Stimulated activated CD4-positive, alpha-beta T cell treated with anti-CD3 and anti-CD28 coated beads, Interleukin-15, amount 100 ng/mL, for 24 hours (primary cell): ENCODE results near the gene SAA2.
"Not testable (repeated sequence)": the region's sequence is repeated elsewhere in the genome, so short reads cannot be mapped to it uniquely, and the experiment has no call there.

Experiments
- DNase-seq: peaks from one replicate; pipeline ENCODE4 v3.0.0-alpha.2; 2020

The SAA2 gene

DNA sequence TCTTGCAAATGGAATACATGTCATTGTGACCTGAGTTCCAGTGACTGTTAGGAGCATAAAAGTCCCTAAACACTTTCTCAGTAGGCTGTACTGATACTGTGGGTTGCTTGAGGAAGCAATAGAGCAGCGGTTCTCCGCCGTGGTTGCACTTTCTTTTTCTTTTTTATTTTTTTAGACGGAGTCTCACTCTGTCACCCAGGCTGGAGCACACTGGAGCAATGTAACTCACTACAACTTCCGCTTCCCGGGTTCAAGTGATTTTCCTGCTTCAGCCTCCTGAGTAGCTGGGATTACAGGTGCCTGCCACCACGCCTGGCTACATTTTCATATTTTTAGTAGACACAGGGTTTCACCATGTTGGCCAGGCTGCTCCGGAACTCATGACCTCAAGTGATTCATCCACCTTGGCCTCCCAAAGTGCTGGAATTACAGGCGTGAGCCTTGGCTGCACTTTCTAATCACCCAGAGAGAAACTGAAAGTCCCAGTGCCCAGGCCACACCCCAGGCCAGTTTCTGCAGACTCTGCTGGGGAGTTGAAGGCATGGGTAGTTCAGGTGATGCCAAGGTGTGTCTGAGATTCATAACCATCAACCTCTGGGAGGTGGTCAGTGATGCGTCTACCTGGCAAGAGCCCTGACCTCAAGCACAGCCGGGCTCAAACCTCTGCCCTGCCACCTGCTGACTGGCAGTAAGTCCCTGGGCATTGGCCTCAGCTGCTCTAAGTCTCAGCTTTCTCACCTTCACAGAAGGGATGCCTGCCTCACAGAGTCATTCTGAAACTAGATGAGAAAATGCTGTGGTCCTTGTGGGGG is 1.9 kb downstream of the SAA2 start:
- DNase-seq, result peak; percentile 23

DNA sequence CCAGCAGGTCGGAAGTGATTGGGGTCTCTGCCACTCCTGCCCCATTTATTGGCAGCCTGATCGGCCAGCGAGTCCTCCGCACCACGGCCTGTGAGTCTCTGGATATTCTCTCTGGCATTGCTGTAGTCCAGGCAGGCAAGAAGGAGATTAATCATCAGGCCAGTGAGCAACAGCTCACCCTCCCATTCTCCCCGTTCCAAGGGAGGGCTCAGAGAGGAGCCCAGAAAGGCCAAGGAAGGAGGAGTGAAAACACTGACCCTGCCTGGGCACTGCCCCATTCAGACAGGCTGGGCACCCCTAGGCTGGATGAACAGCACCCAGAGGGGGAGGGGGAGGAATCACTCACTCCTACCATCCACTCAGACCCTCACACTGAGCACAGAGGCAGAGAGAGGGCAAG is 3.1 kb downstream of the SAA2 start:
- no peak for DNase-seq

DNA sequence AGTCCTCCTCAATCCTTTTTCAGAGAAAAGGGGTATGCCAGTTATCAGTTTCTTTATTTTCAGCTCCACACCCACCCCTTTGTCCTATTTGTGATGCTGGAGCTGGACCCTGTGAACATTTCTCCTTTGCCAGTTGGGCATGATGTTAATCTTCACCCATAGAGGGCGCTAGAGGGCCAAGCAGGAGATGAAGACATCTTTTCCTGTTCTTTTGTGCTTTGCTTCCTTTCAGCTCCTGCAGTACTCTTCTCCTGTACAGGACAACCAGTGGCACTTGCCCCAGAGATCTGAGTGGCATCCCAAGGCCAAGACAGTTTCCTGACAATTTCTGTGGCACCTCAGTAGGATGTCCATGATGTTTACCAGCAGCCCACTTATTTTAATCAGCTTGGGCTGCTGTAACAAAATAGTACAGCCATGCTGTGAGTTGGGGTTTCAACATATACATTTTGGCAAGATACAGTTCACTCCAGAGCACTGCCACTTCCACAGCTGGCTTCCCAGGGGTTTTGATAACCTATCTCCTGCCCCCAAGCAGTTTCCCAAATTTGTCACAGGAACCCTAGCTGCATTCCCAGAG is 4.6 kb downstream of the SAA2 start:
- DNase-seq, result peak; percentile 70

DNA sequence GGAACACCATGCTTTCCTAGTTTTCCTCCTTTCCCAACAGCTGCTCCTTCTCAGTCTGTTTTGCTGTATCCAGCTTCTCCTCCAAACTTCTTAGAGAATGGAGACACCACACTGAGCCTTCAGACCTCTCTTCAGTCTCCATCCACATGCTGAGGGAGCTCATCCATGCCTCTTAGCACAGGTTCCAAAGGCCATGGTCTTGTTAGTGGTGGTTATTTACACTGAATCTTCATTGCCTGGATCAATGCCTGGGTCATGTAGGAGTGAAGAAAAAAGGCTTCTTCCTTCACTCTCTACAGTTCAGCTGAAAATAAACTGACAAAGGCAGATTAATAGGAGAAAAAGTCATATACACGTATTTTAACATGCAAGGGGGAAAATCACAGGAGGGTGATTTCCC is 8.8 kb downstream of the SAA2 start:
- DNase-seq, result no peak

DNA sequence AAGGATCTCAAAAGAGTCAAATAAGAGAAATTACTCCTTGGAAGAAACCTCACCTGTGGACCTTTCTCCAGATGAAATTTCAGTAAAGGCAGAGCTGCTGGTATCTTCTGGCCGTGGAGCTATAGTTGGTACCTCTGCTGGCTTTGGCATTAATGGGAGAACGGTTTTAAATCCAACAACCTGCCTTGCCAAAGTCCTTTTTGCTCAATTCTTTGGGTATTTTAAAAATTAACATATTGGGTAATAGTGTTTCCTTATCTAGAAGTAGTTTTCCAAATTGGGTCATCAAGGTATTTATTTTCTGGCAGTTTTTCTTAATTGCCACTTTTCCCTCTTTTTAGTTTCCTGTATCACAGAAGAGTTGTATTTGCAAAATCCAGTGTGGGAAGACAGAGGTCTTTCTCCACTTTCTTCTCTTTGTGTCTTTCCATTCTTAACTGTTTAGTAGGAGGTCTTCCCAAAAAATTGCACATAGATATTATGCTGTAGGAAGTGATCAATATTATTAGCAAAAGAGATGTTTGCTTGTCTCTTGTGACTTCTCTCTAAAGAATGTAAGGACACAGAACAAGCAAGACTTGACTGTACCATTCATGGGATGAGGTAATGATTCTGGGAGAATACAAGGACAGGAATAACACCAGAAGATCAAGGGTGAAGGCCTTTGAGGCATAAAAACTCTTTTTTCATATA is 11.7 kb downstream of the SAA2 start, which contains the start of gene SAA4:
SAA4 (minus strand) TSS at position 139 of the 693 bp plus-strand sequence. CDS start 876 bp downstream, outside the sequence.
- DNase-seq, result no peak

DNA sequence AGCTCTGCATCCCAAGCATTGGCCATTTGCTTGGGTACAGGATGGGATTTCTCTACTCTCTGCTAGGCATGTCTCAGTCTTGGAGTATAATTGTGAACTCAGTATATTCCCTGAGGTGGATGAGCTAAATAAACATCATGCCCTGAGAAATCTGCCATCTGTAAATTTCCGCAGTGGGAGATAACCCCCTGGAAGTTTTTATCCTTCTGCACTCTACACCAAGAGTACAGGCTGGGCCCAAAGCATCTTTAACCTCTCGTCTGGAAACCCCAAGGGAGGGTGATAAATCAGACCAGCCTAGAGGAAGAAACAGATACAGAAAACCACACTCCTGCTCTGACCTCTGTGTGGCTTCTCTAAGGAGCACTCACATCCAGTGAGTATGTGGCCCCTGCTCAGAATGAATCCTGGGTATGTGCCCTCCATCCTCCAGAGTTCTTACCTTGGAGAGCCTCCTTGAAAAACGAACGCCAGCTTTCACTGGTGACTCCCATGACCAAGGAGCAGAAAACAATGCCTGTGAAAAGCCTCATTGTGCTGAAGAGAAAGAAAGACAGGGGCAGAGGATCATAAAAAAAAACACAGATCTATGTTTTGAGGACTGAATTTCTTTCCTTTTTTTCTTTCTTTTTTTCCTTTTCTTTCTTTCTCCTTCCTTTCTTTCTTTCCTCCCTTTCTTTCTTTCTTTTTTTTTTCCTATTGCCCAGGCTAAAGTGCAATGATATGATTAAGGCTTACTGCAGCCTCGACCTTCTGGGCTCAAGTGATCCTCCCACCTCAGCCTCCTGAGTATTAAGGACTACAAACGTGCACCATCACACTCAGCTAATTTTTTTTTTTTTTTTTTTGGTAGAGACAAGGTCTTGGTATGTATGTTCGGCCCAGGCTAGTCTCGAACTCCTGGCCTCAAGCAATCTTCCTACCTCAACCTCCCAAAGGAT is 12.8 kb downstream of the SAA2 start:
- DNase-seq, result no peak

DNA sequence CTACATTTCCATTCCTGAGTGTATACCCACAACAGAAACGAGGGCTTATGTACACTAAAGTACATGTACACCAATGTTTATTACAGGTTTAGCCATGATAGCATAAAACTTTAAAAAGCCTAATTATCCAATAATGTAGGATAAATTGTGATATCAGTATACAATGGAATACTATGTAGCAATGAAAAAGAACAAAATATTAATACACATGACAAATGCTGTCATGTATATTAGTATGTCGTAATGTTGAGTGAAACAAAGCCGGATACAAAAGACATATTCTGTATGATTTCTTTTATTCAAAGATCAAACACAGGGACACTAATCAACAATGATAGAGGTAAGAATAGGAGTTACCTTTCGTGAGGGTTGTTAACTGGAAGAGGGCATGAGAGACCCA is 14.6 kb downstream of the SAA2 start:
- DNase-seq, result no peak

DNA sequence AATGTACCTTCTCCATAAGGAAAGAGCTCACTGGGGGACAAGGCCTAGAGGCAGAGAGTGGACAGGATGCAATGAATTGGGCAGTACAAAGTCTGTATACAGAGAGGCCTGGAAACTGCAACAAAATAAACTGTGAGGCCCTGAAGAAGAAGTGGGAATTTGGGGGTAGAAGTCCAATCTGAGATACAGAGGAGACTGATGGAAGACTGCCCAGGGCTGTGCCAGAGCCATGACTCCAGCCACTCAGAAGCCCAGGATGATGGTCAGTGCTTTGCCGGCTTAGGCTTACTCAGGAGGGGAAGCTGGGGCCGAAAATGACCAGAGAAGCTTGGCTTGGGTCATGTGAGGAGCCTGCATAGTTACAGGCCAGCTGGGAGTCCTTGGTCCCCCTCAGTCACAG is 17.6 kb downstream of the SAA2 start:
- DNase-seq, result no peak

DNA sequence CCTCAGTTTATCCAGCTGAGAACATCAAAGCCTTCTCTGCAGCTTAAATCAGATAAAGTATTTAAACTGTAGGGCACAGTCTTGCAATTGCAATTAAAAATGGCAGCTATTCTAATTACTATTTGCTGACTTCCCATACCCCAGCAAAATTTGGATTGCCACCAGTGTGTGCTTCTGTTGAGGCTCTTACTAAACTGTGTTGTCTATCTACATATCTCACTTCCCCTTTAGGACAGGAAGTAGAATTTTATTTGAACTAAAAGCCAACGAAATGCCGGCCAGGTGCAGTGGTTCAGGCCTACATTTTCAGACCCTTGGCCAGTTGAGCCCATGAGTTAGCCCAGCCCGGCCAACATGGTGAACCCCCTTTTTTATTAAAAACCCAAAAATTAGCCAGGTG is 19.0 kb downstream of the SAA2 start:
- no peak for DNase-seq

DNA sequence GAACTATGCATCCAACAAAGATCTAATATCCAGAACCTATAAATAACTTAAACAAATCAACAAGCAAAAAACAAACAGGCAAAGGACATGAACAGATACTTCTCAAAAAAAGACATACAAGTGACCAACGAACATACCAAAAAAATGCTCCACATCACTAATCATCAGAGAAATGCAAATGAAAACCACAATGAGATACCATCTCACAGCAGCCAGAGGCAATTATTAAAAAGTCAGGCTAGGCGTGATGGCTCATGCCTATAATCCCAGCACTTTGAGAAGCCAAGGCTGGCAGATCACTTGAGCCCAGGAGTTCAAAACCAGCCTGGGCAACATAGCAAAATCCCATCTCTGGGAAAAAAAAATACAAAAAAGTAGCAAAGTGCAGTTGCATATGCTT is 22.6 kb downstream of the SAA2 start:
- DNase-seq, result no peak

DNA sequence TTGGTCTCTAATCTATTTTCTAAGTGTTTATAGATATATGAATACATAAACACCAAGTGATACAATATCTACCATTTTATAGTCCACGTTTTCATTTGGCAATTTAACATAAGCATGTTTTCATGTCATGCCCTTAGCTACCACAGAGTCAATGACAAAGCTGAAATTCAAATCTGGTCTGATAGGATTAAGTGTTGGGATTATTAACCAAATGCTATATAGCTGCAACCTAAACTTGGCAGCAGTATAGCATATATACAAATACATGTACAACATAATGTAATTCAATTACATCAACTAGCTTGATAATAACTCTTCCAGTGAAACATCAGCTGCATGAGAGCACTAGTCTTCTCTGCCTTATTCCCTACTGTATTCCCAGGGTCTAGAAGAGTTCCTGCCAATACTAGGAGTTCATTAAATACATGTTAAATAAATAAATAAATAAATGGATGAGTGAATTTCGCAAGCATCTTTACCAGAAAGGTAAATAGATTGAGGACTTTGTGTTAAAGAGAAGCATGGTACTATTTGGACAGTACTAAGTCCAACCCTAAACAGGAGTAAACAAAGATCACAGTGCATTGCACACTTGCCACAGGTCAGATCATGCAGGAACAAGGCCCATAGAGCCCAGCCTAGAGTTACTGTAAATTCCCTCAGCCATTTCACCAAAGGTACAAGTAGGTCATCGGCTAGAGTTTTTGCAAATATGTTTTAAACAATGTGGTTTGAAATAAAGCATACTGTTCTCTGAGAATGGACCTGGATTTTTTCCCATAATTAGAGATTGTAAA is 24.7 kb downstream of the SAA2 start:
- no peak for DNase-seq

DNA sequence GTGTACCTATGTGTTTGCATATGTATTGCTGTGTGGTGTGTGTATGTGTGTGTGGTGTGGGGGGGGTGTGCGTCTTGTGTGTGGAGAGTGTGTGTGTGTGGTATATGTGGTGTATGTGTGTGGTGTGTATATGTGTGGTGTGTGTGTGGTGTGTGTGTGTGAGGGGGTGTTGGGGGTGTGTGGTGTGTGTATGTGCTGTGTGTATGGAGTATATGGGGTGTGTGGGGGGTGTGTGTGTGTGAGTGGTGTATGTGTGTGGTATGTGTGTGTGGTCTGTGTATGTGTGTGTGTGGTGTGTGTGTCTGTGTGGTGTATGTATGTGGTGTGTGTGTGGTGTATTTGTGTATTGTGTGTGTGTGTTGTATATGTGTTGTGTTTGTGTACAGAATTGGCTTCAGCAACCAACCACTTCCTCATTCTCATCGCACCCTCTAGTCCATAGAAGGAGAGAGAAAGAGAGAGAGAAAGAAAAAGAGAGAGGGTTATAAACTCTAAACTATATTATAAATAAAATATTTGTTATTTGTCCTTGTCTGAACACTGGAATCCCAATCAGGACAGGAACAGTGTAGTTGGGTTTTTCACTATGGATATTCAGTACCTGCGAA is 25.6 kb downstream of the SAA2 start:
- no peak for DNase-seq

DNA sequence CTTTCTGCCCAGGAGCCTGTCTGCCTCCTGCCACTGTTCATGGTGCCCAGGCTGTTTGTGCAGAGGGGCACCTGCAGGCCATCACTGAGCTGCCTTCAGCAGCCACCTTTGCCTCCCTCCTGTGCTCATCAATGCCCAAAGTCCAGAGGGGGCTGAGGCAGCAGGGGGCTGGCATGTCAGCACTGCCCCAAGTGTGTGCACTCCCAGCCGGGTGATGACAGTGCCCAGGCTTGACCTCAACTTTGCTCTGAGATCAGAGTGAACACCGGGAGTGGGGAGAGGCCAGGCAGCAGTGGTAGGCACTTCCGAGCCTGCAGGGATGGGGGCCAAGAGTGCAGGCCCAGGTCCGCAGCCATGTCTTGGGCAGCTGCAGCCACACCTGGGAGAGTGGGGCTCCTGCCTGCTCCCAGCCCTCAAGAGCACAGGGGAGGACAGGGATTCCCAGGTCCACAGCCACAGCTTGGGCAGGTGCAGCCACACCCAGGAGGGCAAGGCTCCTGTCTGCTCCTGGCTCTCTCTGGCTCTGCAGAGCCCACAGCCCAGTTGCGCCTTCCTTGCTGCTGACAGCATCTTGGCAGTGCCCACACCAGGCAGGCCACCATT is 27.1 kb downstream of the SAA2 start:
- no peak for DNase-seq

DNA sequence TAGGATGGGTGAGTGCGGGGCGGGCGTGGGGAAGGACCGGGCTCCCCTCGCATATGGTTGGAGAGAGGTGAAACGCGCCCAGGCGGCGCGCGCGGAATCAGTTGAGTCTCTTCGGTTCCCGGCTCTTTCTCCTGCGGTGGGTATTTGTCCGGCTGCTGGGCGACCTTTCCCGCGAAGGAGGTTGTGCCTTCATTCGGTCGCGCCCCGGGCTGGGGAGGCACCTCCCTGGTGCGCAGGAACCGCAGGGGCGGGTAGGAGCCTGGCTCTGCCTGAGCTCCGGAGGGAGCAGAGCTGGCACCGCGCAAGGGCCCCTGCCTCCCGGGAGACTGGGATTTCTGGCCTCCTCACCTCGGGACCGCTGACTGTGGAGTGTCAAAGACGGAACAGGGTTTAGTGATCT is 39.4 kb downstream of the SAA2 start:
- no peak for DNase-seq

DNA sequence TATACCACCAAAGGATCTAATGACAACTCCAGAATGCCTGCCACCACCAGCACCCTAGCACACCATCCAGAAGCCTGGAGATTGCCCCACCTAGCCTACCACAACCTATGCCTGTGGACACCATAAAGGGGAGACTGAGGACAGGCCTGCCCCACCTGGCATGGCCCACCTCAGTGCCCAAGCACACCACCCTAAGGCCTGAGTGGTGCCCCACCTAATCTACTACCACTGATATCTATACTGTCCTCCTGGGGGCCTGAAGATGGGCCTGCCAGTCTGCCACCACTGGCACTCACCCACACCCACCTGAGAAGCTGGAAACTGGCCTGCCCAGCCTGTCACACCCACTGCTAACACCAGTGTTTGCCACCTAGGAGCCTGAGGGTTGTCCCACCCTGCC is 43.7 kb downstream of the SAA2 start:
- DNase-seq, result no peak

DNA sequence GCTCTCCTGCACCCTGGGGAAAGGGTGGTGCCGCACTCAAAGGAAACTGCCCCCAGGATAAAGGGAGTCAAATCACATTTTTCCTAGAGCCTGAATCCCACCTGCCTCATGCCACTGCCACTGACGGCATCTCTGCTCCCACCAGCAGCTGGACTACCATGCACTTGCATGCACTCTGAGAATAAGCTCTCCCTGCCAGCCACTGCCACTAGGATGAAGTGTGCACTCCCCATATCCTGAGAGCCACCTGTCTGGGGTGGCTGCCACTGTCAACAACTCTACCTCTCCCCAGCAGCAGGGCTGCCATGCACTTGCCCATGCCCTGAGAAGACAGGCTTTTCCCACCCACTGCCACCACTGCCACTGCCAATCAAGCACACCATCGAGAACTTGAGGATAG is 44.2 kb downstream of the SAA2 start:
- no peak for DNase-seq

DNA sequence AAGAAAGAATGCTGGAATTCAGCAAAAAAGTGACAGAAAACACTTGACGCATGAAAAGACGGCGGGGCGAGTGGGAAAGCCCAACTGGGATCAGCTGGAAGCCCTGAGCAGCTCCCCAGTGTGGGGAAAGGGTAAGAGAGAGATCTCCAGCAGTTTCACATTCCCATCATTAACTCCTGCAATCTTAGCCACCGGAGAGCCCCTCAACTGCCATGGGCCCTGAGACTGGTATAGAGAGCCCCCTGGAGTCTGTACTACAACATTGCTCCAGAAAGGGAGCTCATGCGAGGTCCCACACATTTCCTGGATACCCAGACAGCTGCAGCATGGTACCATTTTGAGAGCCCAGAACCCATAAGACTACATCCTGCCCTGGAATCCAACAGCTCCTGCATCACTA is 44.7 kb downstream of the SAA2 start:
- peak; percentile 7 for DNase-seq

DNA sequence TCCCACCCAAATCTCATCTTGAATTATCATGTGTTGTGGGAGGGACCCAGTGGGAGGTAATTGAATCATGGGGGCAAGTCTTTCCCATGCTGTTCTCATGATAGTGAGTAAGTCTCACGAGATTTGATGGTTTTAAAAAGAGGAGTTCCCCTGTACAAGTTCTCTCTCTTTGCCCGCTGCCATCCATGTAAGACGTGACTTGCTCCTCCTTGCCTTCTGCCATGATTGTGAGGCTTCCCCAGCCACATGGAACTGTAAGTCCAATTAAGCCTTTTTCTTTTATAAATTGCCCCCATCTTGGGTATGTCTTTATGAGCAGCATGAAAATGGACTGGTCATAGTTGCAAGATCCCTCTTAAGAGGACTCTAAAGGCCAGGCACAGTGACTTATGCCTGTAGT is 50.7 kb downstream of the SAA2 start:
- not testable (repeated sequence) for DNase-seq

DNA sequence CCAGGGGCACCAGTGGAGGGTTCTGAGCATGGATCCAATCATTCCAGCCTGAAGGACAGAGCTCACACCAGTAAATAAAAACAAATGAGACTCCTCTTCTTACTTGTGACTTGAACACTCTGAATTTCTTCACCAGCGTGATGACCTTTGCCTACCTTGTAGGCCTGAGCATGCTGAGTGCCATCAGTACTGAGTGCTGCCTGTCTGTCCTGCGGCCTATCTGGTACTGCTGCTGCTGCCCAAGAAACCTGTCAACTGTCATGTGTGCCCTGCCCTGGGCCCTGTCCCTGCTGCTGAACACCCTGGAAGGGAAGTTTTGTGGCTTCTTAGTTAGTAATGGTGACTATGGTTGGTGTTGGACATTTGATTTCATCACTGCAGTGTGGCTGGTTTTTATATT is 51.9 kb downstream of the SAA2 start:
- DNase-seq, result no peak
